Astrocyte of the spinal cord (primary cell): ENCODE measurements around the gene SPATA12.

Experiments
- DNase-seq: peaks from one replicate; pipeline ENCODE4 v3.0.0; 2011; ENCODE audit warnings: low read depth, low spot score
- H3K4me3 ChIP-seq: 2 replicates; pipeline ENCODE4 v1.5.1; 2011; ENCODE audit warnings: low read depth, mild to moderate bottlenecking, low read length, moderate library complexity
- in situ Hi-C: cut with HindIII; loops from 2 replicates; pipeline ENCODE4 v1.10.0; 2017; ENCODE audit warnings: low sequenced_read_pairs
- TF ChIP-seq, protein P1 (sequence below): IDR thresholded peaks from 2 replicates; pipeline ENCODE4 v1.5.1; 2012; ENCODE audit warnings: low read depth, mild to moderate bottlenecking, low read length, inconsistent platforms

Gene SPATA12

DNA sequence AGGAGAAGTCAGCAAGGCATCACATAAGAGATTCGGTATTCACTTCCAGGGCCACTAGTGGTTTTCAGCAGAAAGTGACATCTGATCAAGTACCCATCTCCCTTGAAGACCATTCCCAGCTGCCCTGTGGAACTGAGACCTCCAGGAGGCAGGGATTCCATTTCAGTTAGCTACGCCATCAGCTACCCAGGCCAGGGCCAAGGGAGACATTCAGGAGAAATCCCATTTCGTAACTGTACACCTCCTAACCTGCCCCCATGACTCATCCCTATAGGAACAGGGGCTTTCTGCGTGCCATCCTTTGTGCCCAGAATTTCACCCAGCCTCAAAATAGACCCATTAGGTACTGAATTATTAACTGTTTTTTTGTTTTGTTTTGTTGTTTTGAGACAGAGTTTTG, 24.7 kb downstream of the SPATA12 start:
- H3K4me3 ChIP-seq = no peak overlapping the region
- TF ChIP-seq, protein P1, sequence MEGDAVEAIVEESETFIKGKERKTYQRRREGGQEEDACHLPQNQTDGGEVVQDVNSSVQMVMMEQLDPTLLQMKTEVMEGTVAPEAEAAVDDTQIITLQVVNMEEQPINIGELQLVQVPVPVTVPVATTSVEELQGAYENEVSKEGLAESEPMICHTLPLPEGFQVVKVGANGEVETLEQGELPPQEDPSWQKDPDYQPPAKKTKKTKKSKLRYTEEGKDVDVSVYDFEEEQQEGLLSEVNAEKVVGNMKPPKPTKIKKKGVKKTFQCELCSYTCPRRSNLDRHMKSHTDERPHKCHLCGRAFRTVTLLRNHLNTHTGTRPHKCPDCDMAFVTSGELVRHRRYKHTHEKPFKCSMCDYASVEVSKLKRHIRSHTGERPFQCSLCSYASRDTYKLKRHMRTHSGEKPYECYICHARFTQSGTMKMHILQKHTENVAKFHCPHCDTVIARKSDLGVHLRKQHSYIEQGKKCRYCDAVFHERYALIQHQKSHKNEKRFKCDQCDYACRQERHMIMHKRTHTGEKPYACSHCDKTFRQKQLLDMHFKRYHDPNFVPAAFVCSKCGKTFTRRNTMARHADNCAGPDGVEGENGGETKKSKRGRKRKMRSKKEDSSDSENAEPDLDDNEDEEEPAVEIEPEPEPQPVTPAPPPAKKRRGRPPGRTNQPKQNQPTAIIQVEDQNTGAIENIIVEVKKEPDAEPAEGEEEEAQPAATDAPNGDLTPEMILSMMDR = no peak
- in situ Hi-C loops = loop anchor here (25.0 kb wide), 1 partner anchor 98 kb away; no protein-coding TSS in a partner anchor
- no peak for DNase-seq

GRCh38 chr3:57086201-57086600, 25.7 kb downstream of the SPATA12 start:
- no peak for DNase-seq
- in situ Hi-C loops = loop anchor here (25.0 kb wide), 1 partner anchor 99 kb away; no protein-coding TSS in a partner anchor
- TF ChIP-seq, protein P1 = no peak
- no peak overlapping the region for H3K4me3 ChIP-seq

DNA sequence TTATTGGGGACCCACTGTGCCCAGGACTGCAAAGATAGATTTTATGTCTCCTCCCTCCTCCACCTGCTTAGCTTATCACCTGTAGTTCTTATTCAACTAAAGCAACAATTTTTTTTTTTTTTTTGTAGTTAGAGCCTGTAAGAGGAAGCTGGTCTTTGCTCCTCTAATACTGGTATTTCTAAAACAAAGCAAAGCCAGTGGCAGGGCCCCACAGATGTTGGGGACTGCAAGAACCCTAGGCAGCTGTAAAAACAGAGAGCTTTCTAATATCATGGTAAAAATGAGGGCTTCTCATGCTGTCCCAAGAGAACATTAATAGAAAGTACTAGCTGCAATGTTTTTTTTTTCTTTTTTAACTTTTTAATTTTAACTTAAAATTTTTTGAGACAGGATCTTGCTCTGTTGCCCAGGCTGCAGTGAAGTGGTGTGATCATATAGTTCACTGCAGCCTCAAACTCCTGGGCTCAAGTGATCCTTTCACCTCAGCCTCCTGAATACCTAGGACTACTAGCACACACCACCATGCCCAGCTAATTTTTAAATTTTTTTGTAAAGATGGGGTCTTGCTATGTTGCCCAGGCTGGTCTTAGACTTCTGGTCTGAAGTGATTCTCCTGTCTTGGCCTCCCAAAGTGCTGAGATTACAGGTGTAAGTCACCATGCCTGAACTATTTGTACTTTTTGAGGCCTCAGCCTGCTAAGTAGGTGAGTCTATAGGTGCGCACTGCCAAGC, 27.1 kb downstream of the SPATA12 start:
- no peak overlapping the region for H3K4me3 ChIP-seq
- TF ChIP-seq, protein P1 = no peak
- no peak for DNase-seq
- in situ Hi-C loops = loop anchor here (25.0 kb wide), 1 partner anchor 100 kb away; no protein-coding TSS in a partner anchor

GRCh38 chr3:57088503-57088902, 28.0 kb downstream of the SPATA12 start:
- in situ Hi-C loops = loop anchor here (25.0 kb wide), 1 partner anchor 101 kb away; no protein-coding TSS in a partner anchor
- no peak overlapping the region for H3K4me3 ChIP-seq
- TF ChIP-seq, protein P1 = no peak
- no peak for DNase-seq

- H3K4me3 ChIP-seq = no peak overlapping the region
- TF ChIP-seq, protein P1 = no peak
- DNase-seq = no peak
- in situ Hi-C loops = loop anchor here (25.0 kb wide), 1 partner anchor 102 kb away; no protein-coding TSS in a partner anchor
Measured at GRCh38 chr3:57089043-57089442, 28.6 kb downstream of the SPATA12 start.

- no peak overlapping the region for H3K4me3 ChIP-seq
- TF ChIP-seq, protein P1 = peak; percentile 2
- in situ Hi-C loops = loop anchor here (25.0 kb wide), 1 partner anchor 104 kb away; no protein-coding TSS in a partner anchor
- peak; percentile 74 for DNase-seq
Measured at GRCh38 chr3:57091521-57092273, 31.2 kb downstream of the SPATA12 start.
